Neutrophil (primary cell): ENCODE results near the gene PCBP2.
A peak's percentile ranks its signal among the peaks of the same experiment; 100 is the strongest.
"Not testable (repeated sequence)": the region's sequence is repeated elsewhere in the genome, so short reads cannot be mapped to it uniquely, and the experiment has no call there.

ENCODE experiments used
- H3K27ac ChIP-seq: fragments of 200-600 bp; sonication (generic); 2 replicates; pipeline ENCODE4 v1.5.1; 2016; ENCODE audit warnings: mild to moderate bottlenecking, moderate library complexity
- H3K27me3 ChIP-seq: fragments of 200-600 bp; sonication (generic); 2 replicates; pipeline ENCODE4 v1.6.0; 2016; ENCODE audit warnings: mild to moderate bottlenecking
- H3K36me3 ChIP-seq: fragments of 200-600 bp; sonication (generic); 2 replicates; pipeline ENCODE4 v1.5.1; 2017
- H3K4me1 ChIP-seq, 2 experiments: fragments of 200-600 bp in 1 of 2; sonication (generic) in 1 of 2; 1 replicate in 1 of 2; 2 replicates in 1 of 2; pipeline versions ENCODE4 v1.5.1 to v1.6.1; 2013 to 2016; ENCODE audit warnings: low read depth in 1 of 2, low read length in 1 of 2, mild to moderate bottlenecking in 1 of 2, moderate library complexity in 1 of 2; ENCODE audit not compliant: control insufficient read depth in 1 of 2, insufficient read depth in 1 of 2
- H3K4me3 ChIP-seq, 2 experiments: fragments of 200-600 bp in 1 of 2; sonication (generic) in 1 of 2; 1 replicate in 1 of 2; 2 replicates in 1 of 2; pipeline ENCODE4 v1.5.1; 2013 to 2016; ENCODE audit warnings: low read depth in 1 of 2, low read length in 1 of 2, mild to moderate bottlenecking in 1 of 2, moderate library complexity in 1 of 2
- H3K9me3 ChIP-seq: fragments of 200-600 bp; sonication (generic); 2 replicates; pipeline ENCODE4 v1.5.1; 2016
- TF ChIP-seq, protein P1 (sequence below): fragments of 200-600 bp; sonication (generic); IDR thresholded peaks from 2 replicates; pipeline ENCODE4 v1.5.1; 2016; ENCODE audit warnings: antibody characterized with exemption

The PCBP2 gene

DNA sequence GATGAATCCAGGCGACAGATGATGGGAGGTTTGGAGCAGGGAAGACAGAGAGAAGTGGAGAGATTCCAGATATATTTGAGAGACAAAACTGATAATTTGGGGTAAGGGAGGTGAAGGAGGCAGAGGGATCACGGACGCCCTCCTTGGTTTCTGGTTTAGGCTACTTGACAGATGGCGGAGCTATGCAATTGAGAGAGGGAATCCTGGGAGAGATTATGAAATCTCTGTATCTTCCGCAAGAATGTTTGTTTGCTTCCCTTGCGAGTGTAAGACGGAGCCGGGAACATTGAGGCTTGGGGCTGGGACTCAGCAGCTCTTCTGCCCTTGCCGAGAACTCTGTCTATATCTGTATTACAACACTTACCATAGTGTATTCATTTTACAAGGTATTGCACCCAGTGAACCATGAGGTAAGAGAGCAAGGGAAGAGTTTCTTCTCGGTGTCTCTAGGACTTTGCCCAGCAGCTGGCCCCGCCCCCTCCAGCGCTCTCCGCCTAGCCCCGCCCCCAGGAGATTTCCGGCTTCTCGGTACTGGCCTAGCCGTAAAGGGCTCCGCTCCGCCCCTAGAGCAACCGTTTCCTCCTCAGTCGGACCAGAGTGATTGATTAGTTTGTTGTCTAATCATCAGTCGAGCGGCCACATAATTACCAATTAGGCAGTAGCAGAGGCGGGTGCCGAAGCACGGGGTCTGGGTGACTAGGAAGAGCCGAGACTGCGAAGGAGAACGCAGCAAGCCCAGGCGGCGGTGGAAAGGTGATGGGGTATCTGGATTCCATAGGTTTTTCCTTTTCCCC is 10.7 kb upstream of the PCBP2 start, which contains the start of gene PRR13:
PRR13 (plus strand) TSS at position 695 of the 794 bp plus-strand sequence. CDS start 981 bp downstream, outside the sequence.
- H3K4me1 ChIP-seq = peaks cover 44 to 53% of the 10 kb centered on the region in 2 experiments
- H3K9me3 ChIP-seq = no peaks in the 10 kb centered on the region
- H3K36me3 ChIP-seq = peaks cover 35% of the 10 kb centered on the region
- TF ChIP-seq, protein P1, sequence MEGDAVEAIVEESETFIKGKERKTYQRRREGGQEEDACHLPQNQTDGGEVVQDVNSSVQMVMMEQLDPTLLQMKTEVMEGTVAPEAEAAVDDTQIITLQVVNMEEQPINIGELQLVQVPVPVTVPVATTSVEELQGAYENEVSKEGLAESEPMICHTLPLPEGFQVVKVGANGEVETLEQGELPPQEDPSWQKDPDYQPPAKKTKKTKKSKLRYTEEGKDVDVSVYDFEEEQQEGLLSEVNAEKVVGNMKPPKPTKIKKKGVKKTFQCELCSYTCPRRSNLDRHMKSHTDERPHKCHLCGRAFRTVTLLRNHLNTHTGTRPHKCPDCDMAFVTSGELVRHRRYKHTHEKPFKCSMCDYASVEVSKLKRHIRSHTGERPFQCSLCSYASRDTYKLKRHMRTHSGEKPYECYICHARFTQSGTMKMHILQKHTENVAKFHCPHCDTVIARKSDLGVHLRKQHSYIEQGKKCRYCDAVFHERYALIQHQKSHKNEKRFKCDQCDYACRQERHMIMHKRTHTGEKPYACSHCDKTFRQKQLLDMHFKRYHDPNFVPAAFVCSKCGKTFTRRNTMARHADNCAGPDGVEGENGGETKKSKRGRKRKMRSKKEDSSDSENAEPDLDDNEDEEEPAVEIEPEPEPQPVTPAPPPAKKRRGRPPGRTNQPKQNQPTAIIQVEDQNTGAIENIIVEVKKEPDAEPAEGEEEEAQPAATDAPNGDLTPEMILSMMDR = peak; percentile 38
- peak within 1 kb of the TSS; percentile 94 to 96 for H3K4me3 ChIP-seq
- H3K27me3 ChIP-seq = no peaks in the 10 kb centered on the region
- peak within 1 kb of the TSS; percentile 96 for H3K27ac ChIP-seq

GRCh38 chr12:53443955-53444354 is 7.9 kb upstream of the PCBP2 start:
- Histone ChIP-seq H3K36me3 (peaks cover 59% of the 10 kb centered on the region), H3K27ac (peak overlapping the region; percentile 96)

GRCh38 chr12:53444593-53445325 is 7.1 kb upstream of the PCBP2 start:
- Histone ChIP-seq H3K4me3 (peak overlapping the region in 1 of 2 experiments; percentile 96), H3K36me3 (peaks cover 63% of the 10 kb centered on the region), H3K27ac (peak overlapping the region; percentile 47), H3K4me1 (peaks cover 44 to 53% of the 10 kb centered on the region in 2 experiments)
- H3K9me3 ChIP-seq, H3K27me3 ChIP-seq: not testable (repeated sequence)

More at GRCh38 chr12:53443955-53444354, 7.9 kb upstream of the PCBP2 start:
- Histone ChIP-seq H3K4me3 (peak overlapping the region in 1 of 2 experiments; percentile 96), H3K27me3 (no peaks in the 10 kb centered on the region), H3K9me3 (no peaks in the 10 kb centered on the region), H3K4me1 (peaks cover 44 to 53% of the 10 kb centered on the region in 2 experiments)
- TF ChIP-seq, protein P1 = no peak

DNA sequence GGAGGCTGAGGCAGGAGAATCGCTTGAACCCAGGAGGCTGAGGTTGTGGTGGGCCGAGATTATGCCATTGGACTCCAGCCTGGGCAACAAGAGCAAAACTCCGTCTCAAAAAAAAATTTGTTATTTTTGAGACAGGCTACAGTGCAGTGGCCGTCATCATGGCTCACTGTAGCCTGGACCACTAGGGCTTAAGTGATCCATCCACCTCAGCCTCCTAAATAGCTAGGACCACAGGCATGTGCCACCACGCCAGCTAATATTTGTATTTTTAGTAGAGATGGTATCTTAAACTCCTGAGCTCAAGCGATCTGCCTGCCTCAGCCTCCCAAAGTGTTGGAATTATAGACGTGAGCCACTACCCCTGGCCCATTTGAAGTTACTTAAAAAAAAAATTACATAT is 966 bp upstream of the PCBP2 start:
- TF ChIP-seq, protein P1 = no peak
- Histone ChIP-seq H3K4me3 (no peak overlapping the region), H3K27ac (no peak overlapping the region), H3K4me1 (peaks cover 22 to 23% of the 10 kb centered on the region in 2 experiments), H3K9me3 (no peaks in the 10 kb centered on the region), H3K36me3 (peaks cover 50% of the 10 kb centered on the region), H3K27me3 (no peaks in the 10 kb centered on the region)

GRCh38 chr12:53452159-53453077 is 516 bp downstream of the PCBP2 start:
- Histone ChIP-seq H3K36me3 (peaks cover 50% of the 10 kb centered on the region), H3K4me3 (peak overlapping the region; percentile 71 to 94), H3K27ac (peak overlapping the region; percentile 96), H3K9me3 (no peaks in the 10 kb centered on the region), H3K27me3 (no peaks in the 10 kb centered on the region), H3K4me1 (peaks cover 20 to 21% of the 10 kb centered on the region in 2 experiments)
- TF ChIP-seq, protein P1 = peak; percentile 35
